Hematopoietic multipotent progenitor cell treated with erythropoietin and hydrocortisone succinate and interleukin-3 and kit ligand, for 15 days (in vitro differentiated cells): ENCODE results near the gene ALDH1A2.
"Not testable (repeated sequence)": the region's sequence is repeated elsewhere in the genome, so short reads cannot be mapped to it uniquely, and the experiment has no call there.

Experiments used
- DNase-seq: peaks from one replicate; pipeline ENCODE4 v3.0.0-alpha.2; 2015; ENCODE audit warnings: low spot score

The ALDH1A2 gene

GRCh38 chr15:58066042-58066867, 744 bp upstream of the ALDH1A2 start:
- DNase-seq = no peak

DNA sequence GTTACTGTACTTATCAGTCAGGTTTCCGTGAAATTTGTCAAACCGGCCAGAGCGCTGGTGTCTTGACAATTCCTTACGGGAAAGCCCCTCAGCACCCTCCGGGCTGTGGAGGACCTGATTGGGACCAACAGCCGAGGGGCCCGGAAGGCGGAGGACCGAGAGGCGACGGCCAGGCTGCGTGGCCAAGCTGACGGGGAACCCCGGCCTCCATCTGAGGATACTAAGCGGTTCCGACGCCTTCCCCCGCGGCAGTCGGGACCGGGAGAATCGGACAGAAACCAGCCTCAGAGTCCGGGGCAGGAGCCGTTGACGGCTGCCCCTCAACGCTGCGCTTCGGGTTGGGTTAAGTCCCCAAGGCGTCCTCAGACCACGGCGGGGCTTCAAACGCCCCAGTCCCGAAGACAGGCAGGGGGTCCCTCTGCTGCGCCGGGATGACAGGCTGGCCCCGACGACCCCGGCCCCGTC, 499 bp downstream of the ALDH1A2 start:
- no peak for DNase-seq

DNA sequence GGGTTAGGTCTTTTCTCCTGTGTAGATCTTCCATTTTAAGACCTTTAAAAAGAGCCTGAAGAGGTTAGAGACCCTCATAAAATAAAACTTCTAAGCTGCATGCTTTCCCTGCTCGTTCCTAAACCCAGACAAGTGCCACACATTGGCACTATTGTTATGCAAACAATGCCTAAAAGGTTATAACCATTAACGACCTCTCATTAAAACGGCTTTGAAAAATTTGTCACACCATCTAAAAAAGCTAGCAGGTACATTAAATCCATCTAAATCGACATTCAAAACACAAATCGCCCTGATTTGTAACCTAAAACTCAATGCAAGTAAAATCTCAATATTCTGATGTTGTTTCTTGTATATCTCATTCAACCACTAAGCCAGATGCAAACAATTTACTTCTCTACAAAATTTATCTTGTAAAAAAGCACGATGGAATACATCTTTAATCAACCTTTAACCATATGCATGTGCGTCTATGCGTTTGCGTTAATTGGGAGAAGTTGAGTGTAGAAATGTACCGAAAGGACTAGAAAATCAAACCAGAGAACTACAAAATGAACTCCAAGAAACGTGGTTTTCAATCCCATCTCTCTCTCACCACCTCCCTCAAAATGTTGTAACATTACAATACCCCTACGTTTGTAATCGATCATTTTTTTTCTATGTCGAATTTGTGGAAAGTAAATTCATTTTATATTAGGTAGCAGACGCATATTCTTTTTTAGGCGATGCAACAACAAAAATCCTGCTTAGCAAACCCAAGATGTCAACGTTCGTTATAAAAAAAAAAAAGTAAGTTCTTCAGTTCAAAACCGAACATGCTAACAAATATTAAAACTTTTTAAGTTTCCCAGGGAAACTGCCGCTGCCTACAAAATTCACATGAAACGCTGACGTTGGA, 1.2 kb downstream of the ALDH1A2 start:
- no peak for DNase-seq

DNA sequence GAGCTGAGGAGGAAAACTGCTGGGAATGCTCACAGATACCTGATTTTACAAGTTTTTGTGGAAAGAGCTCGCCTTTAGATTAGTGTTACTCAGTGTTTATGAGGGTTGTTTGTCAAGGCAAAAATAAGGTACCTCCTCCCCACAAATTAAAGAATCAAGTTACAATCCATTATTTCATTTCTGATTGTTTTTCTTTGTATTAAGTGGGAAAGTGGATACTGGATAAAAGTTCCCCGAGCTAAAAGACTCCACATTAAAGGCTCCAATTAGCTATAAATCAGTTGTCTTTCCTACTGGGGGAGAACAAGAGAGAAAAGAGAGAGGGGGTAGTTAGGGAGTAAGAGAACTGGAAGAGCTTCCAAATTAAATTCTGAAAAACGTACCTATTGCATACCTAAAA, 1.9 kb downstream of the ALDH1A2 start:
- DNase-seq = no peak

- no peak for DNase-seq
Measured at GRCh38 chr15:58062983-58063382, 2.5 kb downstream of the ALDH1A2 start.

GRCh38 chr15:58062175-58062574, 3.3 kb downstream of the ALDH1A2 start:
- DNase-seq = no peak

DNA sequence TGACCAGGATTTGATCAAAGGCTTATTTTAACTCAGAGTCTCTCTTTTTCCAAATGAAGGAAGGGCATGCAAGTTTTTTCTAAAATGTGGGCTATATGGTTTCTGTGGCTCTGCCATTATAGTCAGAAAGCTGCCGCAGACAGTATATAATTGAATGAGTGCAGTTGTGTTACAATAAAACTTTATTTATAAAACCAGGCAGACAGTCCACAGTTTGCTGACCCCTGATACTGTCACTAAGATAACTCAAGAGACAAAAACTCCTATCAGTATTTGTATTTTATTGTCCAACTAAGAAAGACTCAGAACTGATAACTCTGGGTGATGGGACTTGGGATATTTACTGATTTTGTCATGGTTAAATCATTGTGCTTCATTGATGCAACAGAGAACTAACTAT, 4.9 kb downstream of the ALDH1A2 start:
- DNase-seq = no peak

- no peak for DNase-seq
Measured at GRCh38 chr15:58058729-58059128, 6.8 kb downstream of the ALDH1A2 start.

- DNase-seq = no peak
Measured at GRCh38 chr15:58058073-58058472, 7.4 kb downstream of the ALDH1A2 start.

- no peak for DNase-seq
Measured at GRCh38 chr15:58057559-58057958, 8.0 kb downstream of the ALDH1A2 start.

DNA sequence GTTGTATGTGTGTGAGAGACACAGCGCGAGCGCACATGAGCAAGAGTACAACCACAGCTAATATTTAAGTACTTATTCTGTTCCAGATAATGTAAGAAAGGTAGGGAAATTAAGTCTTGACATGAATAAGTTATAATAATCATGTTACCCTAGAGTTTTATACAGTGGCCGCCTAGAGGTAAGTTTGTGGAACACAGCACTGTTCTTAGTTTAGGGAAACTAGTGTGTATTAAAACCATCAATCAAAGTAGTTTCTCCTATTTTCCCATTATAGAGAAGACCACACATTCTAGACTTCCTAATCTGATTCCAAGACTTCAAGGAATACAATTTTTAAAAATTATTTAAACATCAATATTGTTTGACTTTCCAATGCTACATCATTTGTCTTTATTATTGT, 9.5 kb downstream of the ALDH1A2 start:
- no peak for DNase-seq

DNA sequence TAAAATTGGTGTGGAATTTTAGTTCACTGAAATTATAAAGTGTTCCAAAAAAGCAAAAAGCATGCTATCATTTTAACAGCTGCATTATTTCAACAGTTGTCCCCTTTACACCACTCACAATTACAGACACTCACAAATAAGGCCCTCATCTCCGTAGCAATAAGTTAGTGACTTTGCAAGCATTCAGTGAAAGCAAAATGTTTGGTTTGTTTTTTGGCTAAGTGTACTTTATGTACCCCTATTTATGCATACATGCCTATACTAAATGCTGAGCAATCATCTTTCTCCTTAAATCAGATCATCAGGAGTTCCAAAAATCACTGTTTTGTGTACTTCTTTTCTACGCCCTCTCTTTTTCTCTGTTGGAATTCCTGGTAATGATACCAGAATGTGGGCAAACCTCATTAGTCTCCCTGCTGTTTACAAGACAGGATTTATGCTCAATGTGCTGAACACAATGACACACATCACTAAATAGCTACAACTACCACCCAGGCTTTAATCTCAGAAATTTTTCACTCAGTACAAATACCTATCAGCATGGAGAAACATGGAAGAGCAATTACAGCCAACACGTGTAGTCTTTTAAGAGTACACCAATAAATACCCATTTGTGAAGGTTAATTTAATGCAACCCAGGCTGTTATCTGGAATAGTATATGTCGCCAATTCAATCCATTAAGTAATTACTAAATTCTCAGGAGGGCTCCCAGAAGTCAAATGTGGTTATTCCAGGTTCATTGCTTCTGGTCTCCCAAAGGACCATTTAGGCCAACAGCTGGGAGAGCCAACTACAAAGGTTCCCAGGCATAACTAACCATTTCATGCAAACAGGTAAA, 12.0 kb downstream of the ALDH1A2 start:
- no peak for DNase-seq

- no peak for DNase-seq
Measured at GRCh38 chr15:58052334-58052733, 13.2 kb downstream of the ALDH1A2 start.

DNA sequence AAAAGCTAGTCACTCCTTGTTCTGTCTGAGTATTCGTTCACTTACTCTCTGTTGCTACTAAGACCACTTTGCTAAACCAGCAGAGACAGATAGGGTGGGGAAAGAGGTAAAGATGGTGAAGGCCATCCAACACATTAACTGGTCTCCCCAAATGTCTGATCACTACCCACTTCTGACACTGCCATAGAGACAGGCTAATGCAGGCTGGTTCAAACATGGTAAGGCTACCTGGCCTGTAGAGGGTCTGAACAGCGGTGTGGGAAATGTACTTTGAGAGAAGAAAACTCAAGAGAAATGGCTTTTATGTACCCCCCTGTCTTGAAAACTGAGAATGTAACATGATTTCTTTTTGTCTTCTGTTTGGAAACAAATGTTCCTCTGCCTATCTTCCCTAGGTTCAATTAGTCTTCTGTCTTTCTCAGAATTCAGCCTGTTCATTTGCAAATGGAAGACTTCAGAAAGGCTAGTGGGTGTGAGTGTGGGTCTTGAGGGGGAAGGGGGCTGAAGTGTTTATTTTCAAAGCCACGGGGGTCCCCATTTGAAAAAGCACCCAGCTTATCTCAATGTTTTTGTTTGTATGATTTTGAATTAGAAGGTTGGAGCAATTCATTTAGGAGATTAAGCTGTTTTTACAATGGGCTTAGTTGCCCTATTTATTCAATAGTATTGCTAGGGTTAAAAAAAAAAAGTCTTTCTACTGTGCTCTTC, 15.8 kb downstream of the ALDH1A2 start:
- no peak for DNase-seq

DNA sequence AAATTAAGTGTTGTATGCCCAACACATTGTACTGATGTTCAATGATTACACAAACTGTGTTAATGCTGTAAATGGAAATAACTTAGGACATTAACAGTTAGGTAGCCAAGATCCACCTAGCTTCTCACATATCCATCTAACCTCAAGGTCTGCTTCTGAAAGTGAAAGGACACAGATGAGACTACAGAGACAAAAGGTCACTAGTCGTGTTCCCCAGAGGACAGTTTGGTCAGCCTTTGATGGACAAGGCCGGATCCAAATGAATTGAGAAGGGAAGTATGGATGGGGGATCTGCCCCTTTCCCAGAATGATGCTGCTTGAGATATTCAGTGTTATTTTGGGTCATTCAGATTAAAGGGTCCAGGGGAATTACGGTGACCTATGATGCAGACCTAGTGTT, 17.2 kb downstream of the ALDH1A2 start:
- DNase-seq = no peak

GRCh38 chr15:58047149-58047548, 18.4 kb downstream of the ALDH1A2 start:
- DNase-seq = no peak

DNA sequence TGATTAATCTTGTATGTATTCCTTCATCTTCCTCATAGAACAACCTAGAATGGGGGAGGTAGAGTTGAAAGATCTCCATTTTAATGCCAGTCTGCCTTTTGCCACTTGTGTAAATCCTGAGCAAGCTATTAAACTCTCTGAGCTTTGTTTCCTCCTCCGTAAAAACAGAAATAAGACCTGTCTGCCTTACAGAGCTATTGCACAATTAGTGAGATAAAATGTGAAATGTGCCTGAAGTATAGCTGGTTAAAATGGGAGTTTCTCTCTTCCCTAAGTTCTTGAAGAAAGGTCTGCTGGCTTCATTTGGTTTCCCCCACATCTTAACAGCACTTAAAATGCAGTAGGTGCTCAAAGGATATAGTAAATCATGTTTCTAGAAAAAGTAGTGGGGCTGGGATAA, 19.0 kb downstream of the ALDH1A2 start:
- DNase-seq = no peak

- not testable (repeated sequence) for DNase-seq
Measured at GRCh38 chr15:58045376-58045775, 20.1 kb downstream of the ALDH1A2 start.

GRCh38 chr15:58044551-58044950, 21.0 kb downstream of the ALDH1A2 start:
- no peak for DNase-seq

DNA sequence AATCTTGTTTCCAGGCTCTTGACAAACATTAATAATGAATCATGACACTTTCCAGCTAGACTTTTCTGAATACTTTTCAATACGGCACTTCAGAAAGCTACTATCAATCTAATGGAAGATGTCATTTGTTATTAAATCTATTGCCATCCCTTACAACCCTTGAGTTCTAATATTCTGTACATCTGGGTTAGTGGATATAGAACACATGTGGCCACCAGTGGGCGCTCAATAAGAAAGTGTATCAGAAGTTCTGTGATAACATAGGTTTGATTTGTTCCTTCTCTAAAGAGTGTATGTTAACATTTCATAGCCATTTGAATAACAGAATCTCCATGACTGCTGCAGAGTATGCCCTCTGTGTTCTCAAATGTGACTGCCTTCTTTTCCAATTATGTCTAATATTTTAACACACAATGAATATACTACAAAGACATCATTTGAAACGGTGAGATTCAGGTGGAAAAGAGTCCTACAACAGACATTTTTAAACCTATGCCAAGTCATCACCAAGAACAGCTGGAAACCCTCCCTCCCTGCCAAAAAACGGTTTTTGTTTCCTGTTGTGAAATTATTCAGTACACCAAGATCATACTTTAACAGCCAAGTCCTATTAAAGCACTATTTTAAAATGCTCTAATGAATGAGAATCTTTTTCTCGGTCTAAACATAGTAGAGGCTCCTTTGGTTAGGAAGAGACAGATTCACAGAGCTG, 22.2 kb downstream of the ALDH1A2 start:
- DNase-seq = peak; percentile 9

DNA sequence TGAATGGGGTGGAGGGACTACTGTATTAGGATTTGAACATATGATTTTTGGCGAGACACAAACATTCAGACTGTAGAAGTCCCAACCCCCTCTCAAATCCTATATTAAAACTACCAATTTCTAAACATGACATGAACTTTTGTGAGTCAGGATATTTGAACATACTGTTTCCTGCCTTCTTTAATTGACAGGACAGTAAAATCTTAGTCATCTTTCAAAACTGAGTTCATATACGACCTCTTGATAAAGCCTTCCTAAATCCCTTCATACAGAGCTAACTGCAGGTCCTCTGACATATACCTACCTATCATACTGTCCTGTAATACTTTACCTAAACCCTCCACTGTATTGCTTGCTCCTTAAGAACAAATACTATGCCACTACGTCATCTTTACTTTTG, 23.5 kb downstream of the ALDH1A2 start:
- DNase-seq = no peak
